Spinal cord (tissue), 4 donors: ENCODE measurements around the gene SIN3A. TPM values are rescaled to one million over a fixed set of nuclear protein-coding genes. Genes with fewer than 3 reads are reported as not detected.

Source experiments
- polyA plus RNA-seq, 2 donors: library from polyadenylated mRNA; unstranded; fragments of 120-200 nt; gene quantifications; one replicate each; pipeline ENCODE4 v1.2.1, GENCODE V29; 2013; ENCODE audit not compliant: insufficient read length in 2 of 2
- small RNA-seq: library from RNA; depleted of rRNA; stranded (forward); fragments of <200 nt; gene quantifications from one replicate; pipeline ENCODE3, GENCODE V24; 2014; ENCODE audit warnings: low replicate concordance
- total RNA-seq, 2 donors: library from RNA; depleted of rRNA in 1 of 2; stranded (reverse); fragments of 120-200 nt in 1 of 2; fragments of >200 nt in 1 of 2; gene quantifications; one replicate each; pipeline versions ENCODE4 v1.2.3 to v1.2.4, GENCODE V29; 2013 to 2014

Gene SIN3A
- total and polyA plus RNA-seq, 4 donors: 32.6 to 40.6 (median 36.1) TPM

Small RNAs within 50 kb of the gene (small RNA-seq; reads per million reads assigned to genes)
- not detected for gene AC105036.2

Other genes starting within 250 kb of the SIN3A start
- 1 to 10 TPM; 2.6 to 8.9 TPM for gene C15orf39, start 249.8 kb downstream of the SIN3A start, total RNA-seq
- 10 to 100 TPM; 11.8 to 15.0 TPM for gene C15orf39, start 249.8 kb downstream of the SIN3A start, polyA plus RNA-seq
- not detected for gene GOLGA6C, start 193.4 kb downstream of the SIN3A start, total RNA-seq
- gene GOLGA6C, start 193.4 kb downstream of the SIN3A start, polyA plus RNA-seq: not detected
- under 1 TPM; 0.06 to 0.10 TPM for gene GOLGA6D, start 168.9 kb downstream of the SIN3A start, total RNA-seq
- gene GOLGA6D, start 168.9 kb downstream of the SIN3A start, polyA plus RNA-seq: under 1 TPM; 0.16 to 0.45 TPM
- 10 to 100 TPM; 22.3 to 67.2 TPM for gene COMMD4, start 115.6 kb downstream of the SIN3A start, total RNA-seq
- 10 to 100 TPM; 64.4 to 80.8 TPM for gene COMMD4, start 115.6 kb downstream of the SIN3A start, polyA plus RNA-seq
- 10 to 100 TPM; 11.8 to 41.3 TPM for gene NEIL1, start 104.7 kb downstream of the SIN3A start, total RNA-seq
- gene NEIL1, start 104.7 kb downstream of the SIN3A start, polyA plus RNA-seq: 10 to 100 TPM; 34.3 to 60.9 TPM
- 100 to 1,000 TPM in 1 of 2 donors, 10 to 100 TPM in 1; 88.3 to 150 TPM for gene MAN2C1, start 83.1 kb downstream of the SIN3A start, total RNA-seq
- gene MAN2C1, start 83.1 kb downstream of the SIN3A start, polyA plus RNA-seq: 100 to 1,000 TPM; 155 to 256 TPM
- gene PTPN9, start 127.6 kb upstream of the SIN3A start, total RNA-seq: 10 to 100 TPM; 32.4 to 38.4 TPM
- gene PTPN9, start 127.6 kb upstream of the SIN3A start, polyA plus RNA-seq: 10 to 100 TPM; 40.1 to 44.0 TPM
- 10 to 100 TPM; 24.7 to 34.8 TPM for gene SNUPN, start 174.0 kb upstream of the SIN3A start, total RNA-seq
- gene SNUPN, start 174.0 kb upstream of the SIN3A start, polyA plus RNA-seq: 10 to 100 TPM; 23.8 to 30.0 TPM
- 10 to 100 TPM; 34.7 to 66.6 TPM for gene IMP3, start 188.5 kb upstream of the SIN3A start, total RNA-seq
- 10 to 100 TPM; 58.3 to 60.6 TPM for gene IMP3, start 188.5 kb upstream of the SIN3A start, polyA plus RNA-seq
- gene SNX33, start 196.2 kb upstream of the SIN3A start, total RNA-seq: 10 to 100 TPM in 1 of 2 donors, 1 to 10 TPM in 1; 5.9 to 19.0 TPM
- gene SNX33, start 196.2 kb upstream of the SIN3A start, polyA plus RNA-seq: 10 to 100 TPM; 11.4 to 14.1 TPM